Measurements from ENCODE around the gene MRPL53. TPM values are rescaled to one million over a fixed set of nuclear protein-coding genes. Genes with fewer than 3 reads are reported as not detected.
A peak's percentile ranks its signal among the peaks of the same experiment; 100 is the strongest.

Gene MRPL53
- total and polyA plus RNA-seq, 9 of the 15 experiments (the other 6 are each of a cell fraction or from before 2014, with no cell fraction given) = 11.5 to 87.9 (median 41.1) TPM

DNA sequence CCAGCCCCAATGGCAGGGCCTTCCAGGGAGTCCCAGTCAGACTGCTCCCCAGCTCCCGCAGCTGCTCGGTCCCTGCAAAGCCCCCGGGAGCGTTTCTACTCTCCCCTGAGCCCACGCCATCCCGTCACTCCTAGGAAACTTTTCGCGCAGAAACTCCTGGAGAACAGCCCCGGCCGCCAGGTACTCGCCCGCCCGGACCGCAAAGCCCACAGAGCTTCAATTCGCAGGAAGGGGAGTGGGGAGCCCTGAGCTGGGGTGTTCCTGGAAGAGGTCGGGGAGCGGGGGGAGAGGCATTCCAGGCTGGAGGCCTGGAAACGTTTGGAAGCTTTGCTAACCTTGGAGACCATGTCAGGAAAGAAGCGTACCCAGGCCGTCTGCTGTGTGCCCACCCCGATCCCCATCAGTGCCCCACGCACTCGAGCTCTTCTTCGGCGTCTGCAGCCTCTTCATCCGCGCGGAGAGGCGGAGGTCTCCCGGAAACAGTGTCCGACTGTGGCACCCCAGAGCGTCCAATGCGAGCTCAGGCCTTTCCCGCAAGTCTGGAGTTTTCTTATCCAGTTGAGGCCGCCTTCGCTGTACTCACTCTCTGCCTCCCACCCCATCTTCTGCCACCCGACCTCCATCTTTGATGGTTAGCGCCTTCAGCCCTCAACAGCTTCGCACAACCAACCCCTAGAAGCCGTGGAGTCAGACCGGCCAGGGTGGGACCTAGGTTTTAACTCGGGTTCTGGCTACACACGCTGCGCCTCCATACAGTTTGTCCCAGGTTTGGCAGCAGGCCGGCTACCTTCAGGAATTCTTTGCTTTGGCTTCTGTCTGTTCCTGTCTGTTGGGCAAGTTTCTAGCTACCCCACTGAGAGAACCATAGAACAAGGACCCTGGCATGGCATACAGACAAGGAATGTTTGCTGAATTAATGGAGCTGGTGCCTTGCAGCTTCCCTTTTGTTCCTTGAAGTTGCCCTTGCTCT, 31.3 kb upstream of the MRPL53 start (continued):
- TF ChIP-seq, protein P1, sequence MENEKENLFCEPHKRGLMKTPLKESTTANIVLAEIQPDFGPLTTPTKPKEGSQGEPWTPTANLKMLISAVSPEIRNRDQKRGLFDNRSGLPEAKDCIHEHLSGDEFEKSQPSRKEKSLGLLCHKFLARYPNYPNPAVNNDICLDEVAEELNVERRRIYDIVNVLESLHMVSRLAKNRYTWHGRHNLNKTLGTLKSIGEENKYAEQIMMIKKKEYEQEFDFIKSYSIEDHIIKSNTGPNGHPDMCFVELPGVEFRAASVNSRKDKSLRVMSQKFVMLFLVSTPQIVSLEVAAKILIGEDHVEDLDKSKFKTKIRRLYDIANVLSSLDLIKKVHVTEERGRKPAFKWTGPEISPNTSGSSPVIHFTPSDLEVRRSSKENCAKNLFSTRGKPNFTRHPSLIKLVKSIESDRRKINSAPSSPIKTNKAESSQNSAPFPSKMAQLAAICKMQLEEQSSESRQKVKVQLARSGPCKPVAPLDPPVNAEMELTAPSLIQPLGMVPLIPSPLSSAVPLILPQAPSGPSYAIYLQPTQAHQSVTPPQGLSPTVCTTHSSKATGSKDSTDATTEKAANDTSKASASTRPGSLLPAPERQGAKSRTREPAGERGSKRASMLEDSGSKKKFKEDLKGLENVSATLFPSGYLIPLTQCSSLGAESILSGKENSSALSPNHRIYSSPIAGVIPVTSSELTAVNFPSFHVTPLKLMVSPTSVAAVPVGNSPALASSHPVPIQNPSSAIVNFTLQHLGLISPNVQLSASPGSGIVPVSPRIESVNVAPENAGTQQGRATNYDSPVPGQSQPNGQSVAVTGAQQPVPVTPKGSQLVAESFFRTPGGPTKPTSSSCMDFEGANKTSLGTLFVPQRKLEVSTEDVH (IDR thresholded peaks at IDR 0.05; ENCODE audit: low read depth, partially characterized antibody) = no peak
- TF ChIP-seq, protein P2, sequence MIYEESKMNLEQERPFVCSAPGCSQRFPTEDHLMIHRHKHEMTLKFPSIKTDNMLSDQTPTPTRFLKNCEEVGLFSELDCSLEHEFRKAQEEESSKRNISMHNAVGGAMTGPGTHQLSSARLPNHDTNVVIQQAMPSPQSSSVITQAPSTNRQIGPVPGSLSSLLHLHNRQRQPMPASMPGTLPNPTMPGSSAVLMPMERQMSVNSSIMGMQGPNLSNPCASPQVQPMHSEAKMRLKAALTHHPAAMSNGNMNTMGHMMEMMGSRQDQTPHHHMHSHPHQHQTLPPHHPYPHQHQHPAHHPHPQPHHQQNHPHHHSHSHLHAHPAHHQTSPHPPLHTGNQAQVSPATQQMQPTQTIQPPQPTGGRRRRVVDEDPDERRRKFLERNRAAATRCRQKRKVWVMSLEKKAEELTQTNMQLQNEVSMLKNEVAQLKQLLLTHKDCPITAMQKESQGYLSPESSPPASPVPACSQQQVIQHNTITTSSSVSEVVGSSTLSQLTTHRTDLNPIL (CRISPR knock-in tag; IDR thresholded peaks at IDR 0.05) = no peak
- TF ChIP-seq MCM2 (IDR thresholded peaks at IDR 0.05; ENCODE audit: low read depth) (no peak), HNRNPL (IDR thresholded peaks at IDR 0.05; ENCODE audit: low read depth, low read length) (no peak), HEY1 (CRISPR knock-in tag; IDR thresholded peaks at IDR 0.05; ENCODE audit: borderline replicate concordance) (no peak), SRF (CRISPR knock-in tag; IDR thresholded peaks at IDR 0.05) (0 out of 4 replicates have a peak, but pooled peaks of 1 of the 2 experiments have one; percentile 3), CBFA2T2 (conservative IDR thresholded peaks at IDR 0.05) (no peak), YY1 (IDR thresholded peaks at IDR 0.05; ENCODE audit: borderline replicate concordance in 1 of 3, control insufficient read depth in 1 of 3, extremely low read depth in 1 of 3, insufficient read depth in 3 of 3, insufficient read length in 1 of 3, insufficient replicate concordance in 2 of 3, low read depth in 1 of 3, low read length in 2 of 3) (peak in 2 of 3 experiments; percentile 24 to 78), RCOR1 (IDR thresholded peaks at IDR 0.05; ENCODE audit: borderline replicate concordance in 1 of 2, low read depth in 2 of 2, low read length in 2 of 2) (no peak), DMBX1 (CRISPR knock-in tag; IDR thresholded peaks at IDR 0.05; ENCODE audit: borderline replicate concordance) (no peak), FOXJ3 (CRISPR knock-in tag; IDR thresholded peaks at IDR 0.05) (no peak), ARNT (IDR thresholded peaks at IDR 0.05) (0 out of 4 replicates have a peak, but pooled peaks of 1 of the 2 experiments have one; percentile 14), SUPT5H (IDR thresholded peaks at IDR 0.05) (no peak)
- TF ChIP-seq, protein P3, sequence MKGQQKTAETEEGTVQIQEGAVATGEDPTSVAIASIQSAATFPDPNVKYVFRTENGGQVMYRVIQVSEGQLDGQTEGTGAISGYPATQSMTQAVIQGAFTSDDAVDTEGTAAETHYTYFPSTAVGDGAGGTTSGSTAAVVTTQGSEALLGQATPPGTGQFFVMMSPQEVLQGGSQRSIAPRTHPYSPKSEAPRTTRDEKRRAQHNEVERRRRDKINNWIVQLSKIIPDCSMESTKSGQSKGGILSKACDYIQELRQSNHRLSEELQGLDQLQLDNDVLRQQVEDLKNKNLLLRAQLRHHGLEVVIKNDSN (CRISPR knock-in tag; IDR thresholded peaks at IDR 0.05) = no peak
- TF ChIP-seq, protein P4, sequence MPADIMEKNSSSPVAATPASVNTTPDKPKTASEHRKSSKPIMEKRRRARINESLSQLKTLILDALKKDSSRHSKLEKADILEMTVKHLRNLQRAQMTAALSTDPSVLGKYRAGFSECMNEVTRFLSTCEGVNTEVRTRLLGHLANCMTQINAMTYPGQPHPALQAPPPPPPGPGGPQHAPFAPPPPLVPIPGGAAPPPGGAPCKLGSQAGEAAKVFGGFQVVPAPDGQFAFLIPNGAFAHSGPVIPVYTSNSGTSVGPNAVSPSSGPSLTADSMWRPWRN (IDR thresholded peaks at IDR 0.05; ENCODE audit: low read depth) = 0 out of 2 replicates have a peak, but pooled peaks have one; percentile 2
- TF ChIP-seq, protein P5, sequence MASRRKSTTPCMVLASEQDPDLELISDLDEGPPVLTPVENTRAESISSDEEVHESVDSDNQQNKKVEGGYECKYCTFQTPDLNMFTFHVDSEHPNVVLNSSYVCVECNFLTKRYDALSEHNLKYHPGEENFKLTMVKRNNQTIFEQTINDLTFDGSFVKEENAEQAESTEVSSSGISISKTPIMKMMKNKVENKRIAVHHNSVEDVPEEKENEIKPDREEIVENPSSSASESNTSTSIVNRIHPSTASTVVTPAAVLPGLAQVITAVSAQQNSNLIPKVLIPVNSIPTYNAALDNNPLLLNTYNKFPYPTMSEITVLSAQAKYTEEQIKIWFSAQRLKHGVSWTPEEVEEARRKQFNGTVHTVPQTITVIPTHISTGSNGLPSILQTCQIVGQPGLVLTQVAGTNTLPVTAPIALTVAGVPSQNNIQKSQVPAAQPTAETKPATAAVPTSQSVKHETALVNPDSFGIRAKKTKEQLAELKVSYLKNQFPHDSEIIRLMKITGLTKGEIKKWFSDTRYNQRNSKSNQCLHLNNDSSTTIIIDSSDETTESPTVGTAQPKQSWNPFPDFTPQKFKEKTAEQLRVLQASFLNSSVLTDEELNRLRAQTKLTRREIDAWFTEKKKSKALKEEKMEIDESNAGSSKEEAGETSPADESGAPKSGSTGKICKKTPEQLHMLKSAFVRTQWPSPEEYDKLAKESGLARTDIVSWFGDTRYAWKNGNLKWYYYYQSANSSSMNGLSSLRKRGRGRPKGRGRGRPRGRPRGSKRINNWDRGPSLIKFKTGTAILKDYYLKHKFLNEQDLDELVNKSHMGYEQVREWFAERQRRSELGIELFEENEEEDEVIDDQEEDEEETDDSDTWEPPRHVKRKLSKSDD (conservative IDR thresholded peaks at IDR 0.05; ENCODE audit: low read length) = no peak
